Choroid plexus epithelial cell (primary cell): ENCODE results near the gene ITPR1.

Experiments used
- DNase-seq: peaks from one replicate; pipeline ENCODE4 v3.0.0-alpha.2; 2010; ENCODE audit warnings: low read depth
- H3K4me3 ChIP-seq: 2 replicates; pipeline ENCODE4 v1.5.1; 2011; ENCODE audit warnings: low read depth, mild to moderate bottlenecking, control low read depth, low read length, moderate library complexity
- TF ChIP-seq, protein P1 (sequence below): conservative IDR thresholded peaks from 2 replicates; pipeline ENCODE4 v1.5.1; 2011; ENCODE audit warnings: low read depth, mild to moderate bottlenecking, control low read depth, inconsistent platforms, low read length, moderate library complexity

Gene ITPR1

DNA sequence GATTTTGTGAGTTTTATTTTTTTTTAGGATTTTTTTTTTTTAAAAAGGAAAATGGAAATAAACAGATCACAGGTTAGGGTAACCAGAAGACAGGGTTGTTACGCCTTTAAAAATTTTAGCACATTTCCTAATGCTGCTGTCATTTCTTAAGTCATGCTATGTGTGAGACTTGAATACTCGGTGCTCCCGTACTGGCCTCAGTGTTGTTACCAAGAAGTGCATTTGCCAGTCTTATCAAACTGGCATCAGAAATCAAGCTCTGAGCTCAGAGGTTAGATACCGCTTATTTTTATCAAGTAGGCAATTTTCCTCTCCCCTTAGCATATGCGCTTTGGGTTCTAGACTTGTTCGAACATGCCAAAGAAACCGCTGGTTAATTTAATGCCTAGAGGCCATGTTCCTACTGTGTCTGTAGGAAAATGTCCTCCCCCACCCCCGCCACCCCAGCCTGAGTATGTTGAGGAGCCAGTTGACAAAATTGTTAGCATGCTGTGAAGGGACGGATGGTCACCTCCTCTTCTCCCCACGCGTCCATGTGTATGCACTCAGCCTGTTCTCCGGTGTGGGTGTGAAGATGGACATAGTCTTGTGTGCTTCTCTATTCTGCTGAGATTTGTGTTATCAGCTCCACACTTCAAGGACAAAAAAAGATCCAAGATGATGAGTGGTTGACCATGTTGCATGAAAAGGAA is 88.9 kb downstream of the ITPR1 start:
- TF ChIP-seq, protein P1, sequence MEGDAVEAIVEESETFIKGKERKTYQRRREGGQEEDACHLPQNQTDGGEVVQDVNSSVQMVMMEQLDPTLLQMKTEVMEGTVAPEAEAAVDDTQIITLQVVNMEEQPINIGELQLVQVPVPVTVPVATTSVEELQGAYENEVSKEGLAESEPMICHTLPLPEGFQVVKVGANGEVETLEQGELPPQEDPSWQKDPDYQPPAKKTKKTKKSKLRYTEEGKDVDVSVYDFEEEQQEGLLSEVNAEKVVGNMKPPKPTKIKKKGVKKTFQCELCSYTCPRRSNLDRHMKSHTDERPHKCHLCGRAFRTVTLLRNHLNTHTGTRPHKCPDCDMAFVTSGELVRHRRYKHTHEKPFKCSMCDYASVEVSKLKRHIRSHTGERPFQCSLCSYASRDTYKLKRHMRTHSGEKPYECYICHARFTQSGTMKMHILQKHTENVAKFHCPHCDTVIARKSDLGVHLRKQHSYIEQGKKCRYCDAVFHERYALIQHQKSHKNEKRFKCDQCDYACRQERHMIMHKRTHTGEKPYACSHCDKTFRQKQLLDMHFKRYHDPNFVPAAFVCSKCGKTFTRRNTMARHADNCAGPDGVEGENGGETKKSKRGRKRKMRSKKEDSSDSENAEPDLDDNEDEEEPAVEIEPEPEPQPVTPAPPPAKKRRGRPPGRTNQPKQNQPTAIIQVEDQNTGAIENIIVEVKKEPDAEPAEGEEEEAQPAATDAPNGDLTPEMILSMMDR, result no peak
- H3K4me3 ChIP-seq, result no peak overlapping the region
- no peak for DNase-seq

DNA sequence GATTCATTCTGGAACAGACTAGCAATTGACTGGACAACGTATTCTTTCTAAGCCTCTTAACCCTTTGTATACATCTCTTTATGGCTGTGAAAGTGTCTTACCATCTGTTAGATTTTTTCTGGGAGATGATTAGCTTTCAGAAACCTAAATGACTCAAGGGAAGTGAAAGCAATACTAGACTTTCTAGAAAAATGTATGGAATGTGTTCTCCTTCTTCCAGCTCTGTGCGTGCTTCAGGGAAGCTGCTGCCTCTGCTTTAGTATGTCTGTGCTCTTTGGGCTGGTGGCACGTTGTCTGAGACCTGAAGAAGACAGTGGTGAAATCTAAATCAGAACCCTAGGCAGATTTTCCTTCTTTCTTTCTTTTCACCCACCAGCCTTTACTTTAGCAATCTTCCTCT is 89.5 kb downstream of the ITPR1 start:
- TF ChIP-seq, protein P1, result no peak
- no peak overlapping the region for H3K4me3 ChIP-seq
- DNase-seq, result peak; percentile 38

DNA sequence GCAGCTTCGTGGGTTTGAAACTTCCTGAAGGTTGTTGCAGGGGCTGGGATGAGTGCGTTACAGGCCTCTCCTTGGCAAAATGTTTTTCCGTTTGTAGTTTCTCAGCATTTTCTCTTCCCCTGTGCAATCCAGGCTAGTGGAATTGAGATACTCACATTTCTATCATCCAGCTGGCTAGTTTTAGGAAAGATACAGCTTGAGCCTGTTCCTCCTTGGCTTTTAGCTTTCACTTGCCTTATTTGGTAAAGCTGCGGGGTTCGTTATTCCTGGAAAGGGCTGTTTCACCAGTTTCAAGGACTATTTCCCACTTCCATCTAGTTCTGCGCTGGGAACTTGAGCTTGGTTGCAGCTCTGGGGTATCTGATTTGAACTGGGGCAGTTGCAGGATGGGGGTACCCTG is 90.3 kb downstream of the ITPR1 start:
- no peak overlapping the region for H3K4me3 ChIP-seq
- TF ChIP-seq, protein P1, result no peak
- no peak for DNase-seq

- peak overlapping the region; percentile 24 for H3K4me3 ChIP-seq
- TF ChIP-seq, protein P1, result peak; percentile 46
- DNase-seq, result peak; percentile 36
Observed at GRCh38 chr3:4584456-4585249, 91.5 kb downstream of the ITPR1 start.

DNA sequence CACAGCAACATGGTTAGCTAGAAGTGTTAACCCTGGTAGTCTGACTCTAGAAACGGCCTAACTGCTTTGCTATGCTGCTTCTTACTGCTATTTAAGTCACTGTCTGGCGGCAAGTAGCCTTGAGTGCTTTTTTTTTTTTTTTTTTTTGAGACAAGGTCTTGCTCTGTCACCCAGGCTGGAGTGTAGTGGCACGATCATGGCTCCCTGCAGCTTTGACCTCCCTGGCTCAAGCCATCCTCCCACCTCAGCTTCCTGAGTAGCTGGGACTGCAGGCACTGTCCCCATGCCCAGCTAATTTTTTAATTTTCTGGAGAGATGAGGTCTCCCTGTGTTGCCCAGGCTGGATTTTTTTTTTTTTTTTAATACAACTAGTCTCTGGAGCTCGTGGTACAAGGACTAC is 93.2 kb downstream of the ITPR1 start:
- no peak for DNase-seq
- no peak overlapping the region for H3K4me3 ChIP-seq
- TF ChIP-seq, protein P1, result no peak

GRCh38 chr3:4587061-4587837 is 94.1 kb downstream of the ITPR1 start:
- DNase-seq, result no peak
- no peak overlapping the region for H3K4me3 ChIP-seq
- TF ChIP-seq, protein P1, result no peak
